Measurements from ENCODE around the gene TCF25.

GRCh38 chr16:89890200-89890599 is 16.8 kb downstream of the TCF25 start:
- TF ChIP-seq TCF12 (IDR thresholded peaks at IDR 0.05; ENCODE audit: low read depth) (no peak), EP300 (IDR thresholded peaks at IDR 0.05; ENCODE audit: borderline replicate concordance) (no peak), EGR1 (IDR thresholded peaks at IDR 0.05) (no peak), MAX (IDR thresholded peaks at IDR 0.05) (no peak)
- TF ChIP-seq, protein P1, sequence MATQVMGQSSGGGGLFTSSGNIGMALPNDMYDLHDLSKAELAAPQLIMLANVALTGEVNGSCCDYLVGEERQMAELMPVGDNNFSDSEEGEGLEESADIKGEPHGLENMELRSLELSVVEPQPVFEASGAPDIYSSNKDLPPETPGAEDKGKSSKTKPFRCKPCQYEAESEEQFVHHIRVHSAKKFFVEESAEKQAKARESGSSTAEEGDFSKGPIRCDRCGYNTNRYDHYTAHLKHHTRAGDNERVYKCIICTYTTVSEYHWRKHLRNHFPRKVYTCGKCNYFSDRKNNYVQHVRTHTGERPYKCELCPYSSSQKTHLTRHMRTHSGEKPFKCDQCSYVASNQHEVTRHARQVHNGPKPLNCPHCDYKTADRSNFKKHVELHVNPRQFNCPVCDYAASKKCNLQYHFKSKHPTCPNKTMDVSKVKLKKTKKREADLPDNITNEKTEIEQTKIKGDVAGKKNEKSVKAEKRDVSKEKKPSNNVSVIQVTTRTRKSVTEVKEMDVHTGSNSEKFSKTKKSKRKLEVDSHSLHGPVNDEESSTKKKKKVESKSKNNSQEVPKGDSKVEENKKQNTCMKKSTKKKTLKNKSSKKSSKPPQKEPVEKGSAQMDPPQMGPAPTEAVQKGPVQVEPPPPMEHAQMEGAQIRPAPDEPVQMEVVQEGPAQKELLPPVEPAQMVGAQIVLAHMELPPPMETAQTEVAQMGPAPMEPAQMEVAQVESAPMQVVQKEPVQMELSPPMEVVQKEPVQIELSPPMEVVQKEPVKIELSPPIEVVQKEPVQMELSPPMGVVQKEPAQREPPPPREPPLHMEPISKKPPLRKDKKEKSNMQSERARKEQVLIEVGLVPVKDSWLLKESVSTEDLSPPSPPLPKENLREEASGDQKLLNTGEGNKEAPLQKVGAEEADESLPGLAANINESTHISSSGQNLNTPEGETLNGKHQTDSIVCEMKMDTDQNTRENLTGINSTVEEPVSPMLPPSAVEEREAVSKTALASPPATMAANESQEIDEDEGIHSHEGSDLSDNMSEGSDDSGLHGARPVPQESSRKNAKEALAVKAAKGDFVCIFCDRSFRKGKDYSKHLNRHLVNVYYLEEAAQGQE (IDR thresholded peaks at IDR 0.05; ENCODE audit: low read depth): no peak

All from Ishikawa (cell line).